NCI-H748 treated with DMSO at 0.1 percent for 48 hours (cell line): ENCODE measurements around the gene PRDM16.

Experiments used
- DNase-seq: peaks from one replicate; lab custom pipeline; 2025; lab: John Stamatoyannopoulos, UW

The PRDM16 gene

GRCh38 chr1:3356827-3357460 lies 287.9 kb downstream of the PRDM16 start:
- no peak for DNase-seq

- no peak for DNase-seq
Observed at GRCh38 chr1:3357526-3358297, 288.7 kb downstream of the PRDM16 start.

- DNase-seq: peak; percentile 59
Observed at GRCh38 chr1:3359351-3359750, 290.3 kb downstream of the PRDM16 start.

GRCh38 chr1:3359756-3360440 lies 290.9 kb downstream of the PRDM16 start:
- DNase-seq: peak; percentile 59

GRCh38 chr1:3360646-3361257 lies 291.7 kb downstream of the PRDM16 start:
- DNase-seq: no peak

- no peak for DNase-seq
Observed at GRCh38 chr1:3363023-3363422, 294.0 kb downstream of the PRDM16 start.

- no peak for DNase-seq
Observed at GRCh38 chr1:3363756-3364155, 294.8 kb downstream of the PRDM16 start.

GRCh38 chr1:3364551-3364950 lies 295.5 kb downstream of the PRDM16 start:
- no peak for DNase-seq

GRCh38 chr1:3364983-3365382 lies 296.0 kb downstream of the PRDM16 start:
- no peak for DNase-seq

- DNase-seq: no peak
Observed at GRCh38 chr1:3365523-3366125, 296.6 kb downstream of the PRDM16 start.

- no peak for DNase-seq
Observed at GRCh38 chr1:3366126-3367051, 297.4 kb downstream of the PRDM16 start.

GRCh38 chr1:3367376-3367775 lies 298.4 kb downstream of the PRDM16 start:
- no peak for DNase-seq

- no peak for DNase-seq
Observed at GRCh38 chr1:3368059-3368458, 299.1 kb downstream of the PRDM16 start.

- DNase-seq: no peak
Observed at GRCh38 chr1:3368711-3369445, 299.9 kb downstream of the PRDM16 start.

GRCh38 chr1:3369446-3370076 lies 300.6 kb downstream of the PRDM16 start:
- no peak for DNase-seq

- DNase-seq: no peak
Observed at GRCh38 chr1:3370856-3371703, 302.1 kb downstream of the PRDM16 start.

GRCh38 chr1:3372317-3372716 lies 303.3 kb downstream of the PRDM16 start:
- DNase-seq: no peak

- DNase-seq: no peak
Observed at GRCh38 chr1:3373175-3373574, 304.2 kb downstream of the PRDM16 start.
